HG02973 (cell line): ENCODE data around the gene POR.
"Not testable (repeated sequence)": the region's sequence is repeated elsewhere in the genome, so short reads cannot be mapped to it uniquely, and the experiment has no call there.

Source experiments
- ATAC-seq: cut with Tn5 transposase; IDR thresholded peaks from one replicate; pipeline ENCODE4 v1.9.1; 2021; ENCODE audit warnings: moderate library complexity; ENCODE audit not compliant: unreplicated experiment

Gene POR

DNA sequence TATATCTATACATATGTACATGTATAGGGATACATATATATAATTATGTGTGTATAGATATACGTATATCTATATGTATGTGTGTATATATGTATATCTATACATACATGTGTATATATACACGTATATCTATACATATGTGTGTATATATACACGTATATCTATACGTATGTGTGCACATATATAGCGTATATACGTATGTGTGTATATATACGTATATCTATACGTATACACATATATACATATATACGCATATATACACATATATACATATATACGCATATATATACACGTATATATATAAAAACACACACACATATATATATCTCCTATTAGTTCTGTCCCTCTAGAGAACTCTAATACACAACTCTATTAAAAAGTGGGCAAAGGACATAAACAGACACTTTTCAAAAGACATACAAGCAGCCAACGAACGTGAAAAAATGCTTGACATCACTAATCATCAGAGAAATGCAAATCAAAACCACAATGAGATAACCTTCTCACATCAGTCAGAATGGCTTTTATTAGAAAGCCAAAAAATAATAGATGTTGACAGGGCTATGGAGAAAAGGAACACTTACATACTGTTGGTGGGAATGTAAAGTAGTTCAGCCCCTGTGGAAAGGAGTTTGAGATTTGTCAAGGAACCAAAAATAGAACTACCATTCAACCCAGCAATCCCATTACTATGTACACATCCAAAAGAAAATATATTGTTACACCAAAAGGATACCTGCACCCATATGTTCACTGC is 101.4 kb downstream of the POR start:
- ATAC-seq, result no peak

DNA sequence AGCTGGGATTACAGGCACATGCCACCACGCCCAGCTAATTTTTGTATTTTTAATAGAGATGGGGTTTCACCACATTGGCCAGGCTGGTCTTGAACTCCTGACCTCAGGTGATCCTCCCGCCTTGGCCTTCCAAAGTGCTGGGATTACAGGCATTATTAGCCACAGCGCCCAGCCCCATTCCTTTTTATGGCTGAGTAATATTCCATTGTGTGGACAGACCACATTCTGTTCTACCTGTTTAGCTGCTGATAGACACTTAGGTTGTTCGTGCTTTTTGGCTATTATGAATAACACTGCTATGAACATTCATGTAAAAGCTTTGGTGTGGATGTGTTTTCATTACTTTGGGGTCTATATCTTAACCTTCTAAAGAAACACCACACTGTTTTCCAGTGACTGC is 103.6 kb downstream of the POR start:
- not testable (repeated sequence) for ATAC-seq

DNA sequence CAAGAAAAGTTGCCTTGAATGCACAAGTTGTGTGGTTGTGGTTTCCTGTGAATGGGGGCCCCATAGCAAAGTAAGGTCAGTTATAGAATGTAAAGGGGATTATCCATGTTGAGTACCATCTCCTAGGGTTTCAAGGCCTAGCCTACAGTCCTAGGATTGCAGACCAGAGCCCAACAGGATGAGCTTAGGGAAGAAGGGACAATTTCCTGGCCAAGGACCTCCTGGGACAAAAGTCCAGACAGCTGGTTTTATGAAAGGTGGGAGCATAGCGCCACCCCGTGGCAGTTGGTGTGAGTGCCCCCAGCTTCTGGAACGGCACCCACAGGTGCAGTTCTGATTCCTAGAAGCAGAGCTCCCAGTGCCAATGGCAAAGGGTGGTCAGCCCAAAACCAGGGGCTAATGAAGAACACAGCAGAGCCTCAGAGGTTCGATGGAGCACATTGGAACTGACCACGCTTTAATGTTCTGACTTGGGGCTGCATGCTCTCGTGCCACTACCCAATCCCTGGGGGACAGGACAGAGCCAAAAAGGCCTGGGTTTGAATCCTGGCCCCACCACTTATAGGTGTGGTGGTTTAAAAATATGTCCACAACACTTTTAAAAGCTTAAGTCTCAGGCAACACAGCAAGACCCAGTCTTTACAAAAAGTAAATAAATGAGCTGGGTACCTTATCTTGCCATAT is 105.2 kb downstream of the POR start:
- ATAC-seq, result no peak

GRCh38 chr7:76022026-76022780 is 107.2 kb downstream of the POR start:
- no peak for ATAC-seq

- no peak for ATAC-seq
Measured at GRCh38 chr7:76023002-76023401, 108.0 kb downstream of the POR start.

GRCh38 chr7:76029682-76030081 is 114.7 kb downstream of the POR start:
- ATAC-seq, result not testable (repeated sequence)

- no peak for ATAC-seq
Measured at GRCh38 chr7:76031964-76032363, 117.0 kb downstream of the POR start.
